ENCODE results near the gene SPRTN. TPM values are rescaled to one million over a fixed set of nuclear protein-coding genes. Genes with fewer than 3 reads are reported as not detected.

The SPRTN gene
- total and polyA plus RNA-seq, 11 donors = 3.2 to 10.6 (median 8.0) TPM

- Histone ChIP-seq H3K36me3 (peaks cover 0 to 3% (median 0%) of the 10 kb centered on the region in 9 donors), H3K4me3 (no peak overlapping the region), H3K4me1 (peaks cover 3 to 72% (median 44%) of the 10 kb centered on the region in 12 donors), H3K27ac (no peak overlapping the region), H3K27me3 (no peaks in the 10 kb centered on the region), H3K9me3 (no peaks in the 10 kb centered on the region)
- TF ChIP-seq POLR2A (IDR thresholded peaks at IDR 0.05) (no peak), CTCF (IDR thresholded peaks at IDR 0.05) (no peak)
- DNase-seq (no peak), ATAC-seq (no peak)
- intact Hi-C loops (cut with DNase I) = no loop called here
Measured at GRCh38 chr1:231386466-231386865, 48.4 kb downstream of the SPRTN start.

GRCh38 chr1:231387770-231388669 is 49.9 kb downstream of the SPRTN start:
- Histone ChIP-seq H3K4me1 (peaks cover 0 to 65% (median 37%) of the 10 kb centered on the region in 12 donors), H3K9me3 (no peaks in the 10 kb centered on the region), H3K36me3 (peaks cover 0 to 3% (median 0%) of the 10 kb centered on the region in 9 donors), H3K4me3 (no peak overlapping the region), H3K27ac (peak overlapping the region in 2 of 12 donors; percentile 3 to 34), H3K27me3 (no peaks in the 10 kb centered on the region)
- no peak for ATAC-seq
- no peak for DNase-seq
- intact Hi-C loops (cut with DNase I) = no loop called here
- 80 to 88% (median 86%) methylated on average over 5 of the region's 5 CpGs for WGBS, 4 donors
- TF ChIP-seq CTCF (IDR thresholded peaks at IDR 0.05) = no peak
- TF ChIP-seq POLR2A (IDR thresholded peaks at IDR 0.05) = no peak

- intact Hi-C loops (cut with DNase I) = no loop called here
- ATAC-seq (no peak), DNase-seq (no peak)
- WGBS, 4 donors = 69 to 89% (median 78%) methylated on average over 2 of the region's 2 CpGs
- TF ChIP-seq CTCF (IDR thresholded peaks at IDR 0.05) (no peak), POLR2A (IDR thresholded peaks at IDR 0.05) (no peak)
- Histone ChIP-seq H3K27me3 (no peaks in the 10 kb centered on the region), H3K36me3 (peaks cover 0 to 3% (median 0%) of the 10 kb centered on the region in 9 donors), H3K9me3 (no peaks in the 10 kb centered on the region), H3K4me1 (peaks cover 0 to 72% (median 44%) of the 10 kb centered on the region in 12 donors), H3K4me3 (no peak overlapping the region), H3K27ac (peak overlapping the region in 1 of 12 donors; percentile 3)
Measured at GRCh38 chr1:231390071-231390470, 52.0 kb downstream of the SPRTN start.

GRCh38 chr1:231392389-231393131 is 54.5 kb downstream of the SPRTN start:
- WGBS, 4 donors = 37 to 45% (median 39%) methylated on average over 1 of the region's 1 CpG
- peaks cover 0 to 3% (median 0%) of the 10 kb centered on the region in 9 donors for H3K36me3 ChIP-seq
- ATAC-seq (no peak), DNase-seq (no peak)
- H3K9me3 ChIP-seq = no peaks in the 10 kb centered on the region
- no peak overlapping the region for H3K4me3 ChIP-seq
- H3K27me3 ChIP-seq = no peaks in the 10 kb centered on the region
- TF ChIP-seq CTCF (IDR thresholded peaks at IDR 0.05) = no peak
- TF ChIP-seq POLR2A (IDR thresholded peaks at IDR 0.05) = no peak
- H3K27ac ChIP-seq = peak overlapping the region in 2 of 12 donors; percentile 12 to 42
- H3K4me1 ChIP-seq = peaks cover 0 to 86% (median 52%) of the 10 kb centered on the region in 12 donors
- intact Hi-C loops (cut with DNase I) = no loop called here
